ENCODE measurements around the gene PBX2.
"Not testable (repeated sequence)": the region's sequence is repeated elsewhere in the genome, so short reads cannot be mapped to it uniquely, and the experiment has no call there.

The PBX2 gene

DNA sequence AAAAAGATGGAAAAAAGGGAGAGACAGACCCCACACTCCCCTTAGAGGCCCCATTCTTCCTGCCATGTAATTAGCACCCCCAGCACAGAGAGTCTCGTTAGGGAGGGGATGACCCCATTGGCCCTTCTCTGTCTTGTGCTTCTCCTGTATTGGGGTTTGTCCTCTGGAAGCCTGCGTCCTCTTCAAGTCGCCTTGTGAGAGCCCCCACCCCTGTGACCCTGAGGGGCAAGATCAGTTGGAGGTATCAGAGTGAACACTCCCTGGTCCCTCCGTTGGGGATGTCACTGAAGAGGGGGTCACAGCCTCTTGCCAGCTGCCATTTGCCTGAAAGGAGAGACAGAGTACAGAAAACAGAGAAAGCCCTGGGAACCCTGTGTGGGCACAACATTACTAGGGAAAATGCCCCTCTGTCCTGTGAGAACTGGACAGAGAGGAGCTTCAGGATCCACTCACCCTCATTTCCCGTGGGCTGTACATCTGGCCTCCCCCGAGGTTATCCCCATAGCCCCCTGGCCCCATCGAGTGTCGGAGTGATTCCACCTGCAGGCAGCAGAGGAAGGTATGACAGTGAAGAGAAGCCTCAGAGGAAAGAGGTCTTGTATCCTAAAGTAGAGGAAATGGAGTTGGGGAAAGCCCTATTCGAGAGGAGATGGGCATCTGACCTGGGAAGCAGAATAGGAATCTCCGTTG lies 3.7 kb downstream of the PBX2 start:
- DNase-seq: not testable (repeated sequence)

DNA sequence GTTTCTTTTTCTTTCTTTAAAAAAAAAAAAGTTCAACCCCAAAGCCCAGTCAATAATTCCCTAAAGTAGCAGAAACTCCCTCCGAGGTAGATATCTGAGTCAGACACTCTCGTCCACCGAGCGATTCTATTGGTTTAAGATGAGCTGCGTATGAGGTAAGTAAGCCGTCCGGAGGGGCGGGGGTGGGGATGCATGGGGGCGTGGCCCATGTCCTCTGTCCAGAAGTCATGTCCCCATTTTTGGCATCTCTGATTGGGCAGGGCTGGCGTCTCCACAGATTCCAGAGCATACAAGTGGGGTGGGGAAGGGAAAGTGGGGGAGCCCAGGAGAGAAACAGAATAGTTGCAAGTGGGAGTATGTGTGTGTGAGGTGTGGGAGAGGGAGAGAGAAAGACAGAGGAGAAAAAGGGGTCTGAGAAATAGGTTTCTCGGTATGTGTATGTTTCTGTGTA lies 4.3 kb downstream of the PBX2 start:
- peak; percentile 35 for DNase-seq

DNA sequence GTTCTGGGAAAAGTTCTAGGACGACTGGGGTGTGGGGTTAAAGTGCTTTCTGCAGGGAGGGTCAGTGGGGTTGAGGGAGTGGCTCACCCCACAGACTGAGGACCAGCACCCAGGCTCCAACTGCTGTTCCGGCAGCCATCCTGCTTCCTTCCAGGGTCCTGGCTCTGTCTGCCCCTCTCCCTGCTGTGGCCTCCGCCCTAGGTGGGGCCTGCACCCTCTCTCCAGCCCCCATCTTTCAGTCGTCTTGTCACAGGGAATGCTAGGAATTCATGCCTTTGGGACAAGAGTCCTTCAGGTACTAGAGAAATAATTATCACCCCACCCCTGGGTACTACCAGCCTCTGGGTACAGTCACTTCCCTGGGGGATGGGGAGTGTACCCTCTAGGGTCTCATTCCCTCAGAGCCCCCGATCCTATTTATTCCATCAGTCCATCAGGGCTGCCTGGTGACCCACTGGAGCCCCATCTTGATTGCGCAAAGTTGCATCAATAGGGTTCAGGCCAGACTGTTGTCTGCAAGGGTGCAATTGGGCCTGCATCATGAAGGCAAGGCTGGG lies 5.8 kb downstream of the PBX2 start, which contains the start of gene AGER:
Gene AGER, minus strand, starts transcription at position 170 of the 557 bp plus-strand sequence. Its CDS starts 31 bp downstream, at position 139.
- no peak for DNase-seq

- DNase-seq: no peak
Measured at GRCh38 chr6:32183483-32184083, 6.4 kb downstream of the PBX2 start.

DNA sequence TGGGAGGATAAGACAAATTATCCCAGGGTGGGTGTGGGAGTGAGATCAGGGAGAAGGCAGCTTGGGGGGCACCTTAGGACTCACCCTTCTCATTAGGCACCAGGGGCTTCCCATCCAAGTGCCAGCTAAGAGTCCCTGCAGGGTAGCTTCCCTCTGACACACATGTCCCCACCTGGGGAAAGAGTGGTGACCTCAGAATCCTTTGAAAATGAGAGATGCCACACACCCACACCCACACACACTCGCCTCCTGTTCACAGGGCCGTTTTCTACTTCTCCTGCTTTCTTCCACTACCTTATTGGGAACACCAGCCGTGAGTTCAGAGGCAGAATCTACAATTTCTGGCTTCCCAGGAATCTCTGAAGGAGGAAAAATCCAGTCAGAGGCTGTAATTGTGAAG lies 7.0 kb downstream of the PBX2 start:
- DNase-seq: no peak

DNA sequence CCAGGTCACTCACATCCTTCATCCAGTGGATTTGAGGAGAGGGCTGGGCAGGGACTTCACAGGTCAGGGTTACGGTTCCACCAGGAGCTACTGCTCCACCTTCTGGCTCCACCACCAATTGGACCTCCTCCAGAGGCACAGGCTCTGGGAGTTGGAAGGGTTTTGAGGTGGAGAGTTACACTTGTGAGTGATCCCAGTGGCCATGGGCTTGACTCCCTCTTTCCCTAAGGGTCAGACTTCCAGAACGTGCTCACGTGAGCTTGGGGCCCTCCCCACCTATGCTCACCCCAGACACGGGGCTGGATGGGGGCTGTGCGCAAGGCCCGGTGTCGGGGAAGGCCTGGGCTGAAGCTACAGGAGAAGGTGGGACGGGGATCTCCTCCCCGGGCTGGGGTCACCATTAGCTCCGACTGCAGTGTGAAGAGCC lies 7.4 kb downstream of the PBX2 start:
- DNase-seq: no peak

- DNase-seq: no peak
Measured at GRCh38 chr6:32181915-32182529, 8.0 kb downstream of the PBX2 start.

- DNase-seq: no peak
Measured at GRCh38 chr6:32181148-32181702, 8.8 kb downstream of the PBX2 start.

DNA sequence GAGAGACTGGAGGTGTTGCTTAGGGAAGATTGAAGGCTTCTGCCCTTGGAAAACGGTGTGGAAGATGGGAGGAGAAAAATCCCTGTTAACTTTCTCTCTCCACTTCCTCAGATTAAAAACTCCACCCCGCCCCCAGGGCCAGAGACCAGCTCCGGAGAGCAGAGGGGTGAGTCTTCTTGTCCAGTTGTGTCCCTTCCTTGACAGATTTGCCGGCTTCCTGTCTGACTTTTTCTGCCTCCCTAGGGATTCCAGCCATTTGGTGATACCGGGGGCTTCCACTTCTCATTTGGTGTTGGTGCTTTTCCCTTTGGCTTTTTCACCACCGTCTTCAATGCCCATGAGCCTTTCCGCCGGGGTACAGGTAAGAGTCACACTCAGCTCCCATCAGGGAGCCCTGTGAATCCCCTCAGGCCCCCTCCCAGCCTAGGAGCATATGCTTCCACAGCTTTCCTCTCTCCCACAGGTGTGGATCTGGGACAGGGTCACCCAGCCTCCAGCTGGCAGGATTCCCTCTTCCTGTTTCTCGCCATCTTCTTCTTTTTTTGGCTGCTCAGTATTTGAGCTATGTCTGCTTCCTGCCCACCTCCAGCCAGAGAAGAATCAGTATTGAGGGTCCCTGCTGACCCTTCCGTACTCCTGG lies 10.1 kb downstream of the PBX2 start:
- no peak for DNase-seq

GRCh38 chr6:32178547-32179440 lies 11.2 kb downstream of the PBX2 start:
- no peak for DNase-seq

DNA sequence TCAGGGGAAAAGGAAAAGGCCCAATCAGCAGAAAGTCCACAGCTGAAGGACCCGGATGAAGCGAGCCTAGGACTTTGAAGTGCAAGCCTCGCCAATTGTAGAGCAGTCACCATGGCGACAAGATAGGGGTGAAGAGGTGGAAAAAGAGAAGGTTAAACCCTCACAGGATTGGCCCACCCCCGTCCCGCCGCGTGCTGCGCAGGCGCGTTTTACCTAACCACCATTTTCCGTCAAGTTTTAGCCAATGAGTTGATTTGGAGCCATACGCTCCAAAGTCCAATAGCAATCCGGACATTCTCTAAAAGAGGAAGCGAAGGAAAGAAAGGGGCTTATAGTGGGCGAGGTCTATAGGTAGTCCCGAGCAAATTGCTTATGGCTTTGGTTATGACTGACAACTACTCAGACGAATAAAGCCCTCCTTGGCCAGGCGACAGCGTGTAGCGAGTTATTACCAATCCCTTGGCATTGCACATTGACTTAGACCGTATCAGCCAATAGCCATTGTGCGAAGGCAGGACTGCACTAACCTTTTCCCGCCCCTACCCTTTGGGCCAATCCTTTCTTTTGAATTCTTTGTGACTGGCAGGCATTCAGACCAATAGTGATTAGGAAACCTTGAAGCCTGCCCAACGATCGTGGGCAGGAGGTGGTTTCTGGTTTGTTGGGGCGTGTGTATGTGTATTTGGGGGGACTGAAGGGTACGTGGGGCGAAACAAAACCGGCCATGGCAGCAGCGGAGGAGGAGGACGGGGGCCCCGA lies 12.0 kb downstream of the PBX2 start, which contains the start of gene RNF5:
Gene RNF5, plus strand, starts transcription at position 618 of the 759 bp plus-strand sequence. Its CDS starts 107 bp downstream, at position 725.
- DNase-seq: peak; percentile 100

- DNase-seq: no peak
Measured at GRCh38 chr6:32177183-32177787, 12.7 kb downstream of the PBX2 start.

DNA sequence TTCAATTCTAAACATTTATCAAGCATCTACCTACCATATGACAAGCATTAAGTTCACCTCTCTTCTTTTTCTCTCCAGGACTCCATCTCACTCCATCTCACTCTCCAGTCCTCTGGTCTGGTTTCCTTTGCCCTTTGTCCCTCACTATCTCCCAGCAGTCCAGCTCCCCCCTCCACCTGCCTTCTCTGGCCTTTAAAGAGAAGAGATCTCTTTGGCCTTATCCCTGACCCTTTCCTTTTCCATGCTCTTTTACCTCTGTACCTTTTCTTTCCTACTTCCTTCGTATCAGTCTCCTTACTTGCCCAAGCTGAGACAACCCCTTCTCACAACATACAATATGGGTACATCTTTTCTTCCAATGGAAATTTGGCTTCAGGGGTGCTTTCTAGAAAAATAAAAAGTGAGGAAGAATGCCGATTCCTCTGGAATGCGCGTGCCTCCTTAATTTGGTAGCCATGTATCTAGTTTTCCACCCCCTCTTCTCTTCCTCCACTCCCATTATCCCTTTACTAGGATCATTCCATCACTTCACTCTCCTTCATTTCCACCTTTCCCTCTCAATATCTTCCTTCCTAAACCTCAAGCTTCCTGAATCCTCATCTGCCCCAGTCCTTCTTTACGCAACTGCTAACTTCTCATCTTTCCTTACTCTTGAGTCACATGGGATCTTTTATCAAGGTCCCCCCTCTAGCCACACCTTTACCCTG lies 13.4 kb downstream of the PBX2 start:
- DNase-seq: peak; percentile 57

- peak; percentile 94 for DNase-seq
Measured at GRCh38 chr6:32175711-32176475, 14.1 kb downstream of the PBX2 start, which contains the start of gene AGPAT1. AGPAT1 (minus strand) TSS chr6:32176084; CDS start chr6:32171496, 4,588 bp downstream.

DNA sequence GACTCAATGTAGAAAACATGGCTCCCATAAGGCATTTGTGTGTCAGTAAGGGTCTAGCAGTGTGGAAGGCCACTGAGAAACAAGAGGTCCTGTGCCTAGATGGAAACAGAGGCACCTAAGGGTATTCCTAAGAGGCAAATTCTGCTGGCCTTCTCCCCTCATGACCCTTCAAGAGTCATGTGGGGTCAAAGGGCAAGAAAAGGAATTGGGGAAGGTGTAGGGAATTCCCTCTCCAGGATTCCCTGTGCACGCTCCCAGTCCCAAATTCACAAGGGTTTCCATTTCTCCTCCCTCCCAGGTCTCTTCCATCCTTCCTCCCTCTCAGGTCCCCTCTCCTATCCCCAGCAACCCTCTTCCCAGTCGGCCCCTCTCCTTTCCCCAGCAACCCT lies 14.7 kb downstream of the PBX2 start:
- DNase-seq: no peak

- no peak for DNase-seq
Measured at GRCh38 chr6:32174416-32174815, 15.6 kb downstream of the PBX2 start.

- DNase-seq: no peak
Measured at GRCh38 chr6:32173051-32173727, 16.8 kb downstream of the PBX2 start.

GRCh38 chr6:32171234-32171633 lies 18.8 kb downstream of the PBX2 start:
- DNase-seq: no peak

All from NCI-H2227 treated with DMSO at 0.1 percent for 48 hours (cell line).